ENCODE results near the gene KANSL3.
"Not testable (repeated sequence)": the region's sequence is repeated elsewhere in the genome, so short reads cannot be mapped to it uniquely, and the experiment has no call there.

The KANSL3 gene

GRCh38 chr2:96564026-96564425 is 74.1 kb downstream of the KANSL3 start:
- no peak for DNase-seq (ENCODE audit: low read depth in 1 of 2, low spot score in 1 of 2)

DNA sequence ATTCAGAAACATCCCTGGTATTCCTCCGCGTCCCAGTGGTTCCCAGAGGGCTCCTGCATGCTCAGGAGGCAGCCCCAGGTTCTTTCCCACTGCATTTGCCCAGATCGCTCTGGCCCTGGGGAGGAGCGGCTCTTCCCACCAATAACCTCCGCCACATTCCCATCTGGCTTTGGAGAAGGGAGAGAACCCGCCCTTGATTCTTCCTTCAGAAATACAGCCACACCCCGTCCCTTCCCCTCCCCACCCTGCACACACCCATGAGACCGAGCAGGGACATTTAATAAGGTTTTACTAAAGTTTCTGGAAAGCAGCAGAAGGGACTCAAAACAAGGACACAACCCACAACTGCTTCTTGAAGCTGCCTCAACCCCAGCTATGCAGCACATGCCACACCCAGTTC is 79.6 kb downstream of the KANSL3 start:
- DNase-seq (ENCODE audit: low read depth in 1 of 2, low spot score in 1 of 2): no peak

DNA sequence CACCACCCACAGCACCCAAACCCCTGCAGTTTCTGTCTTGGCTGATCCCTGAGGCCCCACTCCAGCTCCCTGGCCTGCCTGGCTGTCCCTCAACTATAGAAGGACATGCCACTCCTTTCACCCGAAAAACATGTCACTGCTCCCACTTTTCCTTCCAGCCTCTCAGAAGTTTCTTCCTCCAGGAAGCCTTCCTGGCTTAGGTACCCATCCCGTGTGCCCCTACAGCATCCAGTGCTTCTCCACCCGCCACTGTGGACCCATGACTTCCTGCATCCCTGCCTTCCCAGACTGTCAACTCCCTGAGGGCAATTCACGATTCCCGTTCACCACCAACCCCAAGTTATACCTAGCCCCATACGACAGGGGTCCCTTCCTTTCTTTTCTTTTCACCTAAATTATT is 80.1 kb downstream of the KANSL3 start:
- DNase-seq (ENCODE audit: low read depth in 1 of 2, low spot score in 1 of 2): no peak

- DNase-seq (ENCODE audit: low read depth in 1 of 2, low spot score in 1 of 2): not testable (repeated sequence)
Observed at GRCh38 chr2:96557421-96557820, 80.7 kb downstream of the KANSL3 start.

GRCh38 chr2:96556441-96557330 is 81.4 kb downstream of the KANSL3 start:
- peak in 1 of 2 donors; percentile 44 for DNase-seq (ENCODE audit: low read depth in 1 of 2, low spot score in 1 of 2)

- no peak for DNase-seq (ENCODE audit: low read depth in 1 of 2, low spot score in 1 of 2)
Observed at GRCh38 chr2:96555146-96555610, 82.9 kb downstream of the KANSL3 start.

- DNase-seq (ENCODE audit: low read depth in 1 of 2, low spot score in 1 of 2): peak; percentile 31 to 52
Observed at GRCh38 chr2:96554293-96555145, 83.6 kb downstream of the KANSL3 start.

- DNase-seq (ENCODE audit: low read depth in 1 of 2, low spot score in 1 of 2): not testable (repeated sequence)
Observed at GRCh38 chr2:96553957-96554292, 84.2 kb downstream of the KANSL3 start.

- DNase-seq (ENCODE audit: low read depth in 1 of 2, low spot score in 1 of 2): no peak
Observed at GRCh38 chr2:96553176-96553956, 84.7 kb downstream of the KANSL3 start.

- no peak for DNase-seq (ENCODE audit: low read depth in 1 of 2, low spot score in 1 of 2)
Observed at GRCh38 chr2:96552315-96553175, 85.6 kb downstream of the KANSL3 start.

DNA sequence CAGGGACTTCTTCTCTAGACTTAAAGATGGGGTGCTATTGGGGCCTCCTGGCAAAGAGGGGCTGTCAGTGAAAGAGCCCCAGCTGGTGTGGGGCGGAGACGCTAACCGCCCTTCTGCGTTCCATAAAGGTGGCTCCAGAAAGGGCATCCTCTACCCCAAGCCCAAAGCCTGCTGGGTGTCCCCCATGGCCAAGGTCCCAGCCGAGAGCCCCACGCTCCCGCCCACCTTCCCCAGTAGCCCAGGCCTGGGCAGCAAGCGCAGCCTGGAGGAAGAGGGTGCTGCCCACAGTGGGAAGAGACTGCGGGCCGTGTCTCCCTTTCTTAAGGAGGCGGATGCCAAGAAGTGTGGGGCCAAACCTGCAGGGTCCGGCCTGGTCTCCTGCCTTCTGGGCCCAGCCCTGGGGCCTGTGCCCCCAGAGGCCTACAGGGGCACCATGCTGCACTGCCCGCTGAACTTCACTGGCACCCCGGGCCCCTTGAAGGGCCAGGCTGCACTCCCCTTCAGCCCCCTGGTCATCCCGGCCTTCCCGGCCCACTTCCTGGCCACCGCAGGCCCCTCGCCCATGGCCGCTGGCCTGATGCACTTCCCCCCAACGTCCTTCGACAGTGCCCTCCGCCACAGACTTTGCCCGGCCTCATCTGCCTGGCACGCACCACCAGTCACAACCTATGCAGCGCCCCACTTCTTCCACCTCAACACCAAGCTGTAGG is 86.4 kb downstream of the KANSL3 start:
- DNase-seq (ENCODE audit: low read depth in 1 of 2, low spot score in 1 of 2): no peak

DNA sequence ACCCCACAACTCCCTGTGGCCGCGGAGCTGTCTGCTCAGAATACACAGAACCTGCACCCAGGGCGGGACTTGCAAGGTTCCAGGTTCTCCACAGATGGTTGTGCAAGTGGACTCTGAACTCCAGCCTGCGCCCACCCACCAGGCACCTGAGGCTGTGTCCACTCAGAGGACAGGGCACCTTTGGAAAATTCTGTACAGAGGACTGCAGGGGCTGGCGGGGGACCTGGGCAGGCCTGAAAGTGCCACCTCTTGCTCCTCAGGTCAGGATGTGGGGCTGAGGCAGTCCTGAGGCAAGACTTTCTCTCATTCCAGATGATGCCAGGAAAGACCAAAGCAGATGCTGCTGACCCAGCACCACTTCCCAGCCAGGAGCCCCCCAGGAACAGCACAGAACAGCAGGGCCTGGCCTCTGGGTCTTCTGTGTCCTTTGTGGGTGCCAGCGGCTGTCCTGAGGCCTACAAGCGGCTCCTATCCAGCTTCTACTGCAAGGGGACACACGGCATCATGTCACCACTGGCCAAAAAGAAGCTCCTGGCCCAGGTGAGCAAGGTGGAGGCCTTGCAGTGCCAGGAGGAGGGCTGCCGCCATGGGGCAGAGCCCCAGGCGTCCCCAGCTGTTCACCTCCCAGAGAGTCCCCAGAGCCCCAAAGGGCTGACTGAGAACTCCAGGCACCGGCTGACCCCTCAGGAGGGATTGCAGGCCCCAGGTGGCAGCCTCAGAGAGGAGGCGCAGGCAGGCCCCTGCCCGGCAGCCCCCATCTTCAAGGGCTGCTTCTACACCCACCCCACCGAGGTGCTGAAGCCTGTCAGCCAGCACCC is 87.1 kb downstream of the KANSL3 start:
- no peak for DNase-seq (ENCODE audit: low read depth in 1 of 2, low spot score in 1 of 2)

DNA sequence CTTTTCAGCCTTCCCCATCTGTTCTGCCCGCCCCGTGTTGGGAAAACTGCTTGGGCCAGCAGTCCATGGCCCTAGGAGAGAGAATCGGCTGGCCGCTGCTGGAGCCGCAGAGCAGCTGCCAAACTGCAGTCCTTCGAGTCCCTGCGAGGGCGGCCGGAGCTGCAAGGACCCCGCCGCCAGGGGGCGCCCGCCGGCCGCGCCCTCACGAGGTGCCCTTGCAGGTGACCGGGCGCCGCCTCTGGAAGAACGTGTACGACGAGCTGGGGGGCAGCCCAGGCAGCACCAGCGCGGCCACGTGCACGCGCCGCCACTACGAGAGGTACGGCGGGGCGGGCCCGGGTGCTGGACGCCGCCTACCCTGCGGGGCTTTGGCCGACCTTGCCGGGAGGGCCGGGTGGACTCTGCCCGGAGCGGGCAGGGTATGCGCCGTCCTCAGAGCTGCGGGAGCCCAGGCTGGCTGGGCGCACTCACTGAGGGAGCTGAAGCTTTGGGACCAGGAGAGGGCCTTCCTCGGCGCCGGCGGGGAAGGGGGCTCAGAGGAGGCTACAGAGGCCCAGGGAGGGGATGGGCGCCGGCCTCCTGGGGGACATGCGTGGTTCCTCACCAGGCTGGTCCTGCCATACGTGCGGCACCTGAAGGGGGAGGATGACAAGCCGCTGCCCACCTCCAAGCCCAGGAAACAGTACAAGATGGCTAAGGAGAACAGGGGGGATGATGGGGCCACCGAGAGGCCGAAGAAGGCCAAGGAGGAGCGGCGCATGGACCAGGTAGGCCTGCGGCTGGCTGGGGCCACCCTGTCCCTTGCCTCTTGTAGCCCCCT is 87.9 kb downstream of the KANSL3 start:
- DNase-seq (ENCODE audit: low read depth in 1 of 2, low spot score in 1 of 2): no peak

DNA sequence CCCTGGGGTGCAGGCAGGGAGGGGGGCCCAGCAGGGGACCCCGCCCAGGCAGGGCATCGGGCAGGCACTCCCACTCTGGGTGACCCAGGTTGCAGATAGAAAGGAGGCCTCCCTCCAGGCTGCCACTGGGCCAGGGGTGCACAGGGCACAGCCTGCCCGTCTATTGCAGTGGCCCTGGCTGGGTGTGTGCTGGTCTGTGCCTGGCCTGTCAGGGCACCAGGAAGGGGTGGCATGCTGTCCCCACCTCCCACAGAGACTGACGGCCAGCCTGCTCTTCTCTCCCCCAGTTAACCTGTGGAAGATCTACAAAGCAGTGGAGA is 88.7 kb downstream of the KANSL3 start:
- DNase-seq (ENCODE audit: low read depth in 1 of 2, low spot score in 1 of 2): no peak

DNA sequence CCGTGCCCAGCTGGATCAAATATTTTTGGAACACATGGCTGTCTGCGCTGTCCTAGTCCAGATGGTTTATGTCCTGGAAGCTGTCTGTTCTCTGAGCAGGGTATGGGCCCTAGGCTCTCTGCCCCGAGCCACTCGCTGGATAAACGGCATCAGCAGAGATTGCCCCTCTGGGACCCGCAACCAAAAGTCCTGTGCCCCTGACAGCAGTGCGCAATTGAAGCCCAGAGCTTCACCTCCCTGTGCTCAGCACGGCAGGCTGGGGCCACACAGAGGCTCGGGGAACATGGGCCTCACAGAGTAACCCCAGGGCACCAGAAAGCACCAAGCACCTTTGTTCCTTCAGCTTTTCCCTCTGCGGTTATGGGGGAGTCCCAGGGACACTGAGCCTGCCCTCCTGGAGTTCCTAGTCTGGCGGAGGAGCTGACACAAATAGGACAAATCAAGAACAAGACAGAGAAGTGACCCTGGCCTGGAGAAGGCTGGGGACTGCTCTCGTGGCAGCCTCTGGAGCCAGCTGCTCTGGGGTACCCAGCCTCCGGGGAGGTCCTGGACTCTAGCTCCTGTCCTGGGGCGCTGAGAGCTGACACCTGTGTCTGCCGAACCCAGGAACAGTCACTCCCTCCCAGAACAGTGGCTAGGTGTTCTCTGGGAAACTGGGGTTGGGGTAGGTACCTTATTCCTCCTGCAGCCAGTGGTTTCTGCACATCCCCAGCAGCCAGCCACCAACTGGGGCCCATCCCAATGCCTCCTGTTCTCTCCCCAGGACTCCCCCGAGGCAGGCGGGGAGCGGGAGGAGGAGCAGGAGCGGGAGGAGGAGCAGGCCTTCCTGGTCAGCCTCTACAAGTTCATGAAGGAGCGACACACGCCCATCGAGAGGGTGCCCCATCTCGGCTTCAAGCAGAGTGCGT is 89.3 kb downstream of the KANSL3 start:
- no peak for DNase-seq (ENCODE audit: low read depth in 1 of 2, low spot score in 1 of 2)

- DNase-seq (ENCODE audit: low read depth in 1 of 2, low spot score in 1 of 2): no peak
Observed at GRCh38 chr2:96547731-96548171, 90.4 kb downstream of the KANSL3 start.

DNA sequence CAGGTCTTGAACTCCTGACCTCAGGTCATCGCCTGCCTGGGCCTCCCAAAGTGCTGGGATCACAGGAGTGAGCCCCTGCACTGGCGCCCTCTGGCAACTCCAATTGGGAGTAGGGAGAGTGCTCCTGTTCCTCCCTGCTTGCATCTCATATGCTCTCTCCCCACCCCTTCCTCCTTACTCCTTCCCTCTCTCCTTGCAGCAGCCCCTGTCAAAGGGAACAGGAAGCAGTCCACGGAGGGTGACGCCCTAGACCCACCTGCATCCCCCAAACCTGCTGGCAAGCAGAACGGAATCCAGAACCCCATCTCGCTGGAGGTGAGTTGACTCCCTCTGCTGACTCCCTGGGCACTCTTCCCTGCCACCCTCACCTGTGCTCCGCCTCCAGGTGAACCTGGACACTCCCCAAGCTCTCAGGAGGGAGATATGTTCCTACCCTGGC is 90.9 kb downstream of the KANSL3 start:
- DNase-seq (ENCODE audit: low read depth in 1 of 2, low spot score in 1 of 2): no peak

Data from activated T-helper 1 cell treated with anti-CD3 and anti-CD28 coated beads, Interleukin-2, amount 50 U/mL, for 16 hours (primary cell).